Measurements from ENCODE around the gene ASF1A. TPM values are rescaled to one million over a fixed set of nuclear protein-coding genes. Genes with fewer than 3 reads are reported as not detected.
A peak's percentile ranks its signal among the peaks of the same experiment; 100 is the strongest.

The ASF1A gene
- total RNA-seq, 2 donors from 2014 or later = 9.2 to 16.1 TPM

DNA sequence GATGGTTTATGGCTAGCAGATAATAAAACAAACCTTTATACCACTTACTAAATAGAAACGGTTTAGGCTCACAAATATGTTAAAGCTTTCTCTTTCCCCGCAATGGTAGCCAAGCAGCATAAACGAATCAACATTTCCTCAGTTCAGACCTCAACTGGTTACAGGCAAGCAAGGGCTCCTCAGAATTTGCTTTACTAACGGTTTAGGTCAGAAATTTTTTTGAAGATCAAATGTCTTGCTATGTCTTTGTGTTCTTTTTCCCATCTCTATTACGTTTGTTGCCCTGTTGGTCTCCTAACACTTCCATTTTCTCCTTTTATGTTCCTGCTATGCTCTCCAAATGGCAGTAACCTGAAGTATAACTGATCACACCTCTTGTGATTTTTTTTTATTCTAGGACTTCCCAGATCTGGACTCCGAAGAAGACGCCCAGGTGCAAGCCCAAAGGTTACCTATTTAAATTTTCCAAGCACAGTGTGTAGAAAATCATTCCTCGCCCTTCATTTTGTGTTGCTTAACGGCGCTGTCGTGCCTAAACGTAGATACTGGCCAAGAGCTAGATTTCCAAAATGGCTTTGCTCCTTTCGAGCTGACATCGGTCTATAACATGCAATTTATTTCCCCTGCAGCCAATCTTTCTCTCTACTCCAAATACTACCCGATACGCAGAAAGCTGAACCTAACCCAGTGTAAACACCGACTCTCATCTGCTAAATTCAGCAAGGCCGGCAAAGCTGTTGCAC lies 717 bp upstream of the ASF1A start:
- Histone ChIP-seq H3K4me3 (peak overlapping the region; percentile 73 to 94), H3K36me3 (no peaks in the 10 kb centered on the region), H3K27me3 (no peaks in the 10 kb centered on the region), H3K9me3 (no peaks in the 10 kb centered on the region), H3K27ac (peak overlapping the region; percentile 92 to 98), H3K4me1 (peaks cover 0 to 29% of the 10 kb centered on the region in 2 donors)
- DNase-seq (ENCODE audit: low spot score) = no peak
- TF ChIP-seq, protein P1, sequence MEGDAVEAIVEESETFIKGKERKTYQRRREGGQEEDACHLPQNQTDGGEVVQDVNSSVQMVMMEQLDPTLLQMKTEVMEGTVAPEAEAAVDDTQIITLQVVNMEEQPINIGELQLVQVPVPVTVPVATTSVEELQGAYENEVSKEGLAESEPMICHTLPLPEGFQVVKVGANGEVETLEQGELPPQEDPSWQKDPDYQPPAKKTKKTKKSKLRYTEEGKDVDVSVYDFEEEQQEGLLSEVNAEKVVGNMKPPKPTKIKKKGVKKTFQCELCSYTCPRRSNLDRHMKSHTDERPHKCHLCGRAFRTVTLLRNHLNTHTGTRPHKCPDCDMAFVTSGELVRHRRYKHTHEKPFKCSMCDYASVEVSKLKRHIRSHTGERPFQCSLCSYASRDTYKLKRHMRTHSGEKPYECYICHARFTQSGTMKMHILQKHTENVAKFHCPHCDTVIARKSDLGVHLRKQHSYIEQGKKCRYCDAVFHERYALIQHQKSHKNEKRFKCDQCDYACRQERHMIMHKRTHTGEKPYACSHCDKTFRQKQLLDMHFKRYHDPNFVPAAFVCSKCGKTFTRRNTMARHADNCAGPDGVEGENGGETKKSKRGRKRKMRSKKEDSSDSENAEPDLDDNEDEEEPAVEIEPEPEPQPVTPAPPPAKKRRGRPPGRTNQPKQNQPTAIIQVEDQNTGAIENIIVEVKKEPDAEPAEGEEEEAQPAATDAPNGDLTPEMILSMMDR (IDR thresholded peaks at IDR 0.05) = no peak

DNA sequence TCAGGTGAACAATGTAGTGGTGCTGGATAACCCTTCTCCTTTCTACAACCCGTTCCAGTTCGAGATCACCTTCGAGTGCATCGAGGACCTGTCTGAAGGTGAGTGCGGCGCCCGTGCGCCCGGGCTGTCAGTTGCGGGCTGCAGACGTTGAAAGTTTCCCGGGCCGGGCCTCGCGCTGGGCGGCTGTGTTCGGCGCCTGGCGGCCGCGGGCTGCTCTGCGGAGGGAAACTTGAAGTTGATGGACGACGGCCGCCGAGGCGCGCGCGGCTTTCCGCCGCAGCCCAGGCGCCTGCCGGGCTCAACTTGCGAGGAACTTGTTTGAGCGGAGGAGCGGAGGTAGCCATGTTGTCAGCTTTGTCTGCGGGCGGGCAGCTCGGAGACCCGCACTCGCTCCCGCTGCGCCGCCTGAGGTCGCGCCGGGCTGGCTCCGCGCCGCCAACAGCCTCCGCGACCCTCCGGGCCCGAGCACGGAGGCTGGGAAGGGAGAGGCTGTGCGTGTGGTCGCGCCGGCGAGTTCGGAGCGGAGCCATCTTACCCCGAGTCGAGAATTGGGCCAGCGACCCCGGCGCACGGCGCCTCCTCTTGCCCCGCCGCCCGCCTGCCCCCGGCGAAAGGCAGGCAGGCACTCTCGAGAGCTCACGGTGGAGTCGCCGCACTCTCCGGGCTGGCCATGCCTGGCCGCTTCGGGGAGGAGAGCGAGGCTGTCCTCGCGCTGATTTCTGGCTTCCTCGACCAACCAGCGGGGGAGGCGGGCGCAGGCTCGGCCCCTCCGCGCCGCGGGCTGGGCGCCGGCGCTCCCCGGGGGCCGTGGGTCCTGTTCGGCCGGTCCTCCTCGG lies 691 bp downstream of the ASF1A start:
- H3K27ac ChIP-seq = peak overlapping the region; percentile 92 to 98
- no peaks in the 10 kb centered on the region for H3K9me3 ChIP-seq
- H3K4me1 ChIP-seq = peaks cover 0 to 39% of the 10 kb centered on the region in 2 donors
- peak; percentile 62 for DNase-seq (ENCODE audit: low spot score)
- H3K4me3 ChIP-seq = peak overlapping the region; percentile 73 to 94
- no peaks in the 10 kb centered on the region for H3K27me3 ChIP-seq
- H3K36me3 ChIP-seq = no peaks in the 10 kb centered on the region
- TF ChIP-seq, protein P1 (IDR thresholded peaks at IDR 0.05) = no peak

DNA sequence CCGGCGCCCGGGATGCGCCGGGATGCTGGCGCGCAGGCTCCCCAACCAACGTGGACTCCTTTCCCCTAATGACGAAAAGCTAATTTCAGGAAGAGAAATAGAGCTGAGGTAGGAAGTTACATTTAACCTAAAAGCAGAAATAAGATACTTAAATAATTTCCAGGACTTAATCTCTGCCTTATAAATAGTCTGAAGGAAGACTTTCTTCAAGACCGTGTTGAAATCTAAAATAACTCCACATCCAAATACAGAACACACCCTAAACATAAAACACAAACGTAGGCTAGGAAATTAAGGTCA lies 1.3 kb downstream of the ASF1A start:
- Histone ChIP-seq H3K9me3 (no peaks in the 10 kb centered on the region), H3K27me3 (no peaks in the 10 kb centered on the region), H3K27ac (peak overlapping the region; percentile 92 to 98), H3K4me3 (peak overlapping the region; percentile 73 to 94), H3K4me1 (peaks cover 0 to 41% of the 10 kb centered on the region in 2 donors), H3K36me3 (no peaks in the 10 kb centered on the region)
- TF ChIP-seq, protein P1 (IDR thresholded peaks at IDR 0.05) = no peak
- no peak for DNase-seq (ENCODE audit: low spot score)

DNA sequence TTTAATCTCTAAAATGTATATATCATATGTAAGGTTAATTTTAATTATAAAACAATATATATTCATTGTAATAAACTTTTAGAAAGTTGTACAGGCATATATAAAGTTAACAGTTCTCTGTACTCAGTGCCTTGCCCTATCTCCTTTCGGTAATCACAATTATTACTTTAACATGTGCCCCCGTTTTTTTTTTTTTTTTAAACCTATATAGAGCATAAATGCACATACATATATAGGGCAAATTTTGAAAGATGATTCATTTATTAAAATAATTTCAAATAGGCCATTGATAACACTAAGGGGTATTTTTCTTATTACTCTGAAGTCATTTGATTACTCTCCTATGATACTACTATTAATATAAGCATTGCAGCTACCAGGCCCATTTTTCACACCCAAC lies 1.9 kb downstream of the ASF1A start:
- no peak for DNase-seq (ENCODE audit: low spot score)
- Histone ChIP-seq H3K9me3 (no peaks in the 10 kb centered on the region), H3K27ac (peak overlapping the region; percentile 92 to 98), H3K36me3 (no peaks in the 10 kb centered on the region), H3K27me3 (no peaks in the 10 kb centered on the region), H3K4me1 (peaks cover 0 to 47% of the 10 kb centered on the region in 2 donors), H3K4me3 (peak overlapping the region in 1 of 2 donors; percentile 73)
- TF ChIP-seq, protein P1 (IDR thresholded peaks at IDR 0.05) = no peak

DNA sequence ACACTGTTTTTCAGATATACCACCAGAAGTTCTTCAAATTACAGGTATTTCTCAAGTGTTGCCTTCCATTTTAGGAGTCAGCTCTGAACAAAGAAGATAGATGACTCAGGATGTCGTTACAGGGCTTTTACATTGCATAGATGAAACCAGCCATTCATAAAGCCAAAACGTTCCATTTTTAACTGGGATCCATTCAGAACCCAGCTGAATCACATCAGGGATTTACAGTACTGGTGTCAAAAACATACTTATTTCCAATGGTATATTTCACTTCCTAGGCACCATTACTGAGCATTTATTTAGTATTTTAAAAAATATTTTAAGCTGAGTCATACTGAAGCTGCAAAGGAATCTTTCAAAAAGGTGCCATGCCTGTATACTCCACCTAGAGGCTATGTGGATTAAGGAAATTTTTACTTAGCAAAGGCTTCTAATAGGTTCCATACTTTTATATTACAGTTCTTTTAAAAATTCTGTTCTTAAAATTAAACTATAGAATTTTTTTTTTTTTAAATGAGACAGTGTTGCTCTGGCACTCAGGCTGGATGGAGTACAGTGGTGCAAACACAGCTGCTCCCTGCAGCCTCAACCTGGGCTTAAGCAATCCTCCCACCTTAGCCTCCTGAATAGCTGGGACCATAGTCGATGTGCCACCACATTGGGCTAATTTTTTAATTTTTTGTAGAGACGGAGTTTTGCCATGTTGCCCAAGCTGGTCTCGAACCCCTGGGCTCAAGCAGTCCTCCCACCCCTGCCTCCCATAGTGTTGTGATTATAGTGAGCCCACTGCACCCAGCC lies 2.6 kb downstream of the ASF1A start:
- Histone ChIP-seq H3K36me3 (no peaks in the 10 kb centered on the region), H3K4me1 (peaks cover 0 to 40% of the 10 kb centered on the region in 2 donors), H3K27me3 (no peaks in the 10 kb centered on the region), H3K4me3 (no peak overlapping the region), H3K9me3 (no peaks in the 10 kb centered on the region), H3K27ac (peak overlapping the region; percentile 92 to 98)
- TF ChIP-seq, protein P1 (IDR thresholded peaks at IDR 0.05) = peak in 1 of 2 donors; percentile 41
- DNase-seq (ENCODE audit: low spot score) = no peak
